GM19240 (cell line): ENCODE data around the gene GPR160.
A peak's percentile ranks its signal among the peaks of the same experiment; 100 is the strongest.
"Not testable (repeated sequence)": the region's sequence is repeated elsewhere in the genome, so short reads cannot be mapped to it uniquely, and the experiment has no call there.

Experiments used
- DNase-seq: peaks from one replicate; pipeline ENCODE4 v3.0.0; 2011; ENCODE audit warnings: low spot score; ENCODE audit not compliant: insufficient read length

The GPR160 gene

DNA sequence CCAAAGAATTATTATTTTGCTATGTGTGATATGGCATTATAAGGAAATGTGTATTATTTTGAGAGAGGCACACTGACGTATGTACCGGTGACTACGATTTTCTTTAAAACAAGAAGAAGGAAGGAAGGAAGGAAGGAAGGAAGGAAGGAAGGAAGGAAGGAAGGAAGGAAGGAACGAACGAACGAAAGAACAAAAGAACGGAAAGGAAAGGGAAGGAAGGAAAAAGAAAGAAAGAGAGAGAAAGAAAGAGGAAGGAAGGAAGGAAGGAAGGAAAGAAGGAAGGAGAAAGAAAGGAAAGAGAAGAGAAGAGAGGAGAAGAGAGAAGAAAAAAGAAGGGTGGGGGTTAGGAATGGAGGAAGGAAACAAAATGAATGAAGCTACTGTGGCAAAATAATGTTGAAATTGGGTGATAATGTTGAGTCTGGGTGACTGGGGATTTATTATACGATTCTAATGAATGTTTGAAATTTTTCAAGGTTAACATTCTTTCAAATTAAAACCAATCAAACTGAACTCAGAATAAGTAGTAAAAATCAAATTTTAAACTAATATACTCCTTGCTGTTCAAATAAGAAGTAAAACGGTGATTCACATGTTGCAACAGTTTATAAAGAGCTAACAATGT, 73.5 kb downstream of the GPR160 start:
- DNase-seq = no peak

DNA sequence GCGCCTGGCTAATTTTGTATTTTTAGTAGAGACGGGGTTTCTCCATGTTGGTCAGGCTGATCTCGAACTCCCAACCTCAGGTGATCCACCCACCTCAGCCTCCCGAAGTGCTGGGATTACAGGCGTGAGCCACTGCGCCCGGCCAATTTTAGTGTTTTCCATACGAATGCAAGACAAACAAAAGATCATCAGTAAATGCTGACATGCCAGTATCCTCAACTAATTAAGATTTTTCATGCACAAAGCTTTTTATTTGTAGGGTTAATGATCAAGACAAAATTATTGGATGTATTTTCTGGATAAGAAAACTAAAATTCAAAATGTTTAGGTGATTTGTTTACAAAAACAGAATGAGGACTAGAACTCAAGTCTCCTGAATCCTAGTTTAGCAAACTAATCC, 76.4 kb downstream of the GPR160 start:
- DNase-seq = not testable (repeated sequence)

DNA sequence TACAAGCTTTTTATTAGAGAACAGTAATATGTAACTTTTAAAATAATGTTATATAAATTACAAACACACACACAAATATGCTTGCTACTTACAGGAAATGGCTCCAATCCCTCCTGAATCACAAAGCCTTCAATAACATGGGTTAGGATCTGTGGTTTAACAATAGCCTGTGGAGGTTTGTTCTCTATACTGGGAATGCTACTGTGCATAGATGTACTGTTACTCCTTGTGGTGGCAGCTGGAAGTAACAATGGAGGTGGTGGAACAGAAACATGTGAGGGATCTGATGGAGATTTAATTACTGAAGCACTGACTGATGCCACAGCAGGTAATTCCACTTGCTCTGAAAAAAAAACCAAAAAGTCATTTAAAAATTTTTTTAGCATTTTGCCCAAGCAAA, 79.3 kb downstream of the GPR160 start:
- DNase-seq = no peak

DNA sequence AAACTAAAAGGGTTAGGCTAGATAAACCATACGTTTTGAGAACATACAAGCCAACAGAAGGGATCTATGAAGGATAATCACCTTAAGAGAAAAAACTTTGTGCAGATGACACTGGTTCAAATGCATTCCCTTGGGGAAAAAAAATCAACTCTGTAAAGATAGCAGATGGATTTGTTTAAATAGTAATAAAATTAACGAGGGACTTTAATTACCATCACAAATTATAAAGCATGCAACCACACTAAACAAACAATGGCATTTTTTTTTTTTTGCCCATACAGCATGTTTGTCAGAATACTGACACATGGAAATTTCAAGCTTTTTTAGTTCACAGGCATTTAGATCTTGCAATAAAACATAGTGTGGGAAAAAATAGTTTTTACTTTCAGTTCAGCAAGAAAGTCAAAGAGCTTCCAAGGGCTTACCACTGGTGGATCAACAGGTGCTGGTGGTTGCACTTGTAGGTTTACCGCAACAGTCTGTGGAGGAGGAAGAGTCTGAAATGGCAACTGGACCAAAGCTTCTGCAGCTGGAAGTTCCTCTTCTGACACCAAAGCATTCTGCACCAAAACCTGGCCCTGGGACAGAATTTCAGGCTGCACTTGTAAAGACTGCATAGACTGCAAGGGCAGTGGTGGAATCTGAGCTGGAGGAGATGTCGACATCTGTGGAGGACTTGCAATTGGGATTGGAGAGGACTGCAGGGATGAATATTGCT, 90.6 kb downstream of the GPR160 start:
- peak; percentile 19 for DNase-seq

DNA sequence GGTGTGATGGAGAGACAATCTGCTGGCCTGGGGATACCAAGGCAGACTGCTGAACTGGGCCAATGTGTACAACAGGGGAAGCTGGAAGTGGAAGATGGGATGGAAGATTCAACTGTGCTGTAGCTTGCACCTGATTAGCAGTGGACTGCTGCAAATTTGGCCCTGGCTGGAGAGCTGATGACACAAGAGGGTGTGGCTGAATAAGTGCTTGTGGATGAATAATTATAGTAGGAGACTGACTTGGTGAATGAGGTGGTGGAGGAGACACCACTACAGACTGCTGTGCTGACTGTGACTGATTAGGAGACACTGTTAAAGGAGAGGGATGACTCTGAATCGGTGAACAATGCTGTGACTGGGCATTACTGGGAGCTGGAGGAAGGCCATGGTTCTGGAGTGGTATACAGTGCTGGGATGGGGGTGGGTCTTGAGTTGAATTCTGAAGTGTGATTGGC, 91.2 kb downstream of the GPR160 start:
- DNase-seq = no peak

DNA sequence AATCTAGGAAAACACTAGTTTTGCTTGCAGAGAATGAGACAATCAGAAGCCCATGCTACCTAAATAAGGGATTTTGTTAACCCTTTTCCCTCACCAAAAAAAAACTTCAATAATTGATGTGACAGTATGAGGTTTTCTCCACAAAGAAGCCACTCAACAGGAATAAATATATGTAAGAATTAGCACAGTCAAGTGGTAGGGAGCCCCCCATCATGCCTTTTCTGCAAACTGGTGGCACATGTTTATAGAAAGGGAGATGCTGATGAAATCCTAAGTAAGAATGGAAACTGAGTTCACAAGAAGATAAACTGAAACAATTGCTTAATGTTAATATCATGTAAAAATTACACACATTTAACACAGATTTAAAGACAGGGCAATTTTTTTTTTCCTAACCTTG, 92.7 kb downstream of the GPR160 start:
- DNase-seq = no peak

DNA sequence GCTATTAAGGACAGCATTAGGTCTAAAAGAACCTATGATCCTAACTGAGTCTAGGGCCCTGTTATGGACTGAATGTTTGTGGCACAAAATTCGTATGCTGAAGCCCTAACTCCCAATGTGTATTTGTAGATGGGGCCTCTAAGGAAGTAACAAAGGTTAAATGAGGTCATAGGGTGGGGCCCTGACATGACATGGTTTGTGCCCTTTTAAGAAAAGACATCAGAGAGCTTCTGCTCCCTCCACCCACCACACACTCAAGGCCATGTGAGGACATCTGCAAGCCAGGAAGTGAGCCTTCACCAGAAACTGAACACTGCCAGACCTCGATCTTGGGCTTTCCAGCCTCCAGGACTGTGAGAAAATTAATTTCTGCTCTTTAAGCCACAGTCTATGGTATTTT, 94.5 kb downstream of the GPR160 start:
- DNase-seq = no peak
